Right lung (tissue), 5 donors: ENCODE data around the gene PRRC2A. TPM values are rescaled to one million over a fixed set of nuclear protein-coding genes. Genes with fewer than 3 reads are reported as not detected.

Experiments used
- DNase-seq, 2 donors: peaks; one replicate each; pipeline ENCODE4 v3.0.0-alpha.2; 2013
- polyA plus RNA-seq, 5 donors: library from polyadenylated mRNA; unstranded; fragments of 120-200 nt; gene quantifications; one replicate each; pipeline versions ENCODE4 v1.2.1 to v1.2.3, GENCODE V29; 2013; ENCODE audit warnings: inconsistent platforms in 1 of 5, low replicate concordance in 1 of 5; ENCODE audit not compliant: insufficient read length in 5 of 5, insufficient read depth in 1 of 5

Gene PRRC2A
- polyA plus RNA-seq, 5 donors = 128 to 193 (median 141) TPM

DNA sequence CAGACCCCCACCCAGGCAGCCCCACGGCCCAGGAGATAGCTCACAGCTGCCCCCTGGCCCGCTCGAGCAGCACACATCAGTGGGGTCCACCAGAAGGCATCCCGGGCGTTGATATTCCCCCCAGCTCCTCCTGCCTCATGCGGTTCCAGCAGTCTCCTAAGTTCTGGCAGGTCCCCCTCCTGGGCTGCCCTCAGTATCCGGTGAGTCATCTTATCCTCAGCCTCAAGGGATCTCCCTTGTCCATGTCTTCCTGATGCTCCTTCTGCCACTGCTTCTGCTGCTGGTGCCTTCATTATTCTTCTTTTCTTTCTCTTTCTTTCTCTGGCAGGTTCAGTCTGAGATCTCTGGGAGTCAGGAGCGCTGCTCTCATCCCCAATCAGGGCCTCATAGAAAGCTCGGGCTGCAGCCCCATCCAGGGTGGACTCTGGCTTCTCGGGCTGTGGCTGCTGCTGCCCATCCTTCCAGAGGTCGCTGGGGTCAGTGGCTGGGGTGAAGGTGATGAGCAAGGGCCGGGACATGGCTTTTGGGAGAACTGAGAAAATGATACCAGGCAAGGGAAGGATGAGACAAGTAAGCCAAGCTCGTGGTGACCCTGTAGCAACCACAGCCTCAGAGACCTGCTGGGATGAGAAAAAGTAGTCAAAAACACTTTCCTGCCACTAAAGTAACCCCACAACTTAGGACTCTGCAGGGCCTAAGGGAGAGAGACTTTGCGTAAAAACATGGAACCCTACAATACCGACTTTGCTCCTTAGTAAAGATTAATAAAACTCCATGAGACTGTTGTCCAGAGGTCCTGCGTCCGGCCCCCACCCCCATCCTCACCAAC lies 43.7 kb downstream of the PRRC2A start:
- no peak for DNase-seq

DNA sequence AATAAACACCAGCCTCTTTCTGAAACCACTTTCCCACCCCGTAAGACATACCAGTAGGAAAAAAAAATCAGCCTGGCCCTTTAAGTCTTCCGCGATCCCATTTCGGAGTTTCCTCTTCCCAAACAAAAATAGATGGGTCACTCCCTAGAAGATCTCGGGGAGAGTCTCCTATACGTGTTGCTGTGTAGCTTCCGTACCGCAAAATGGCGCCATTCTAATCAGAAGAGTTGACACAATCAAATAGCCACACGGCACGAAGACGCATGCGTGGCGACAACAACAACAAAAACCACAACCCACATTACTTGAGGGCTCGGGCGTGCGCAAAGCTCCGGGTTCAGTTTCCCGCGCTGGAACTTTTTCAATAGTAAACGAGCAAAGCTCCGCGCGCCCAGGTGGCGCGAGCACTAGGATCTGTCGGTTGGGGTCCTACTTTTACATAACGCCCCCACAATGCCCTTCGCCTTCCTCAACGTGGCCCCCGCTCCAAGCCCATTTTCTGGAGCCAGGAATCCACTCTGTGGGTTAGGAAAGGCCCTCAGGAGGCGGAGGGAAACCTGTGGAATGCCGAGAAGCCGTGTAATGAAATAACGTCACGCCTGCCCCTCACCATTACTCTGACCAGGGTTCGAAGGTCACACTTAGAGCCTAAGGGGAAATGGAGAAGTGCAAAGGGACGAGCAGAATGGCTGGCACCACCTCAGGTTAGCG lies 44.4 kb downstream of the PRRC2A start, which contains the start of gene GPANK1:
GPANK1 (minus strand) TSS at position 208 of the 711 bp plus-strand sequence. CDS start 519 bp downstream, outside the sequence.
- peak; percentile 93 to 95 for DNase-seq

- peak; percentile 97 for DNase-seq
Observed at GRCh38 chr6:31665501-31666336, 45.2 kb downstream of the PRRC2A start, which contains the start of gene CSNK2B. Gene CSNK2B (plus strand): TSS chr6:31666080. CDS start chr6:31666832, 752 bp downstream.

GRCh38 chr6:31666337-31666965 lies 45.9 kb downstream of the PRRC2A start:
- DNase-seq = no peak

- DNase-seq = no peak
Observed at GRCh38 chr6:31669676-31670075, 49.2 kb downstream of the PRRC2A start, which contains the start of gene LY6G5B. Gene LY6G5B (plus strand): TSS chr6:31669976. CDS start chr6:31670951, 975 bp downstream.

GRCh38 chr6:31676322-31676903 lies 55.9 kb downstream of the PRRC2A start:
- DNase-seq = no peak

GRCh38 chr6:31676904-31677303 lies 56.4 kb downstream of the PRRC2A start:
- no peak for DNase-seq

DNA sequence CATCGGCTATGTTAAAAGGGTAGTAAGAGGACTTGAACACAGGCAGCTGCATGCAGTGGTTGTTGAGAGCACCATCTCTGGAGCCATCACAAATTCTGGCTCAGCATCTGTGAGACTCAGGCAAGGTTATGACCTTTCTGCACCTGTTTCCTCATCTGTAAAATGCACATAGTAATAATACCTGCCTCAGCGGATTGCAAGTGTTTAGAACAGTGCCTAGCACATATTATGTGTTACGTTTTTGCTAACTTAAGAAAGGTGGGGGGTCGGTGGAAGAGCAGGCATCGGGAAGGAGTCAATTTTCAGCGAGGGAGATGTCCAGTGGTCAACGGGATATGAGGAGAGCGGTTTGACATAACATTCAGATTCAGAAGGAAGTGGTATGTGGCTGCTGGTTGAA lies 57.4 kb downstream of the PRRC2A start:
- DNase-seq = no peak

DNA sequence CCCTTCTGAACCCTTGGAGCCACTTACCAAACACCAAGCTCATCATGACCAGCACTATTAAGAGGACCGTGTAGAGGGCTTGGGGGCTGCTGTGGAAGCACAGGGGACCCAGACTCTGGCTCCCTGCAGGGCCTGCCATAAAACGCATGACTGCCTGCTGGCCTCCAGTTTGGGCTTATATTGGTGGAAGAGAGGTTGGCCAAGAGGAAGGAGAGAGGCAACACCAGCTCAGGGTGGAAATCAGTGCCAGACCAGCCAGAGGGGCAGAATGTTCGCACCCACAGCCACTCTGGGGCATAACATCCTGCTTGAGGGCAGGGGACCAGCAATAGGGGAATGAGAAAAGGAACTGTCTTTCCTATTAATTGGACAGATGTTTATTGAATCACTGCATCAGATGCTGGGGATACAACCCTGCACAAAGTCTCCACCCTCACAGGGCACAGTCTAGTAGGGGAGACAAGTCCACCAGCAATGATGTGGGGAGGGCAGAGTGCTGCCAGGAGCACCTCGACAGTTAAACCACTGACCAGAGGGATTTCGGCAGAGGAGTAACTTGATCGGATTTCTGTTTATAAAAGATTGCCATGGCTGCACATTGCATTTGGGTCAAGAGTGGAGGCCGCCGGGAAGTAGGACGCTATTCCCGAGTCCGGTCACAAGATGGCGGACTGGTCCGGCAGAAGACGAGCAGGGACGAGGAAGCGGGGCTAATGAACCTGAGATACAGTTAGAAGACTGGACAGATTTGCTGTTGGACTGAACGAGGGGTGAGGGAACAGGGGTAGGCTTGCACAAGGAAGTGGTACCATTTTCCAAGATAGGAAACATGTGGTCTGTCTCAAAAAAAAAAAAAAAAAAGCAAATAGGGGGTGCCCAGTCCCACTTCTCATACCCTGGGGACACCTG lies 60.0 kb downstream of the PRRC2A start, which contains the start of gene LY6G5C:
LY6G5C (minus strand) TSS at position 842 of the 909 bp plus-strand sequence; CDS start at position 148, 694 bp downstream.
- DNase-seq = peak; percentile 88 to 91

DNA sequence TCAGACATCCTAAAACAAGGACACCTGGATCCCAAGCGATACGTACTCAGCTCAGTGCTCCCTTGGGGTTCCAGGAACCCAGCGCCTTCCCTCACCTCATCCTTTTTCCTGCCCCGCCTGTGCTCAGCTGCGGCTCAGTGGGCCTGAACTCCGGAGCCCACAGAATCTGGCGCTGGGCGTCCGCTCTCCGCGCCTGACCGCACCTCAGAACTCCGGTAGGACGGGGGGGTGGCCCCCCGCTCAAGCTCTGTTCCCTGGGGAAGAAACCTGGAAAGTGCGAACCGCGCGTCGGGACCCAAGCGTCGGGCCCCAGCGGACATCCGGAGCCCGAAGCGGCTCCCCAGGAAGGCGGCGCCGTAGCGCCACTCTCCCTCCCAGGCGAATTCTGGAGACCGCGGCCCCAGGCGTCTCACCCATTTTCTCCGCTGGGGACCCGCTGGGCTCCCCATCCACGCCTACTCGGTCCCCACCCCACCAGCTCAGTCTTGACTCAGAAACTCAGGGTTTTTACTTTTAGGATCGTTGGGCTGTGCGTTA lies 60.7 kb downstream of the PRRC2A start:
- DNase-seq = peak in 1 of 2 donors; percentile 52

DNA sequence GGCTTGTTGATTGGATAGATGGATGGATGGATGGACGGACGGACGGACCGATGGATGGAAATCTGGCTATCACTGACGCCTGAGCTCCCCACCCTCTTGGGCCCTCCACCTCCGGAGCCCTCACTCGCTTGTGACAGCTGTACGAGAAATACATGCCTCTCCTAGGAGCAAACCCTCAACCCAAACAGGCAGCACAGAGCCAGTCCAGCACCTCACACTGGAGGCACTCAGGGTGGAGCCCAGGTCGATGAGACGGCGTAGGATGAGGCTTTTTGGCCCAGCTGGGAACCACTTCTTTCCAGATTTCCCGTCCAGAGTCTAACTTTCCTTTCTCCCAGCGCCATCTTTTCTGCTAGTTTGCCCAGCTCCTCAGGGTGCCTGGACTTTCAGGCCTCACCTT lies 63.1 kb downstream of the PRRC2A start:
- no peak for DNase-seq

DNA sequence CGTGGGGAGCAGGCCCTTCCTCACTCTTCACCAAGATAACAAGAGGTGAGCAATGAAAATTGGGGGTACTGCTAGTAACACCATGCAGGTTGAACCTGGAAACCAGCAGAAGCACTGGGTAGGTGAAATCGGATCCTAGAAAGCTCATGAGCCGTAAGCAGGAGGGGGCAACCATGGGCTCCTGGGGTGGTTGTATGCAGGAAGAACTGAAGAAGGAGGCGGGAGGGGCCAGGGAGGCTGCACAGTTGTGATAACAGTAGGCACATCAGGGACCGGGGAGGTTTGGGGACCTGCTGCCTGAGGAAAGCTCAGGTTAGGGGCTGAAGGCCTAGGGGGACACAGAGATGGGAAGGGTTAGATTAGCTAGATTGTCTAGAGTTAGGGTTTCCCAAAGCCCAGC lies 66.0 kb downstream of the PRRC2A start:
- no peak for DNase-seq

DNA sequence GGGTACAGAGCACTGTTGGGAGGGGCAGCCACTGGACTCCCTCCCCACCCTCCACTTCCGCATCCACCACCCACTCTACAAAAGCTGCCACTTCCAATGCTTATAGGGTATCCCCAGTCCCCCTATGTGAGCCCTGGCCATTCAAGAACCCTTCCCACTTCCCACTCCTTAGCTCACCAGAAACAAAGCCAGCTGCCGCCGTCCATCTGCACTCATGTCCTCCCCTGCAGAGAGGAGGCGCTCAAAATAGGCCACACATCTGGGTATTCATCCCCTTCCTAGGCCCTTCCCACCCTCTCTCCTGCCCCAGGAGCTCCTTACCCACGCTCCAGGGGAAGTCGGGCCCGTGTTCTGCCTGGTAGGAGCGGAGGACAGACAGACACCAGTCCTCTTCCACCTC lies 66.8 kb downstream of the PRRC2A start:
- DNase-seq = no peak

Other genes with a start within 250 kb of the PRRC2A start
- 10 to 100 TPM; 12.8 to 16.5 (median 15.5) TPM for gene MICA, start 217.1 kb upstream of the PRRC2A start, polyA plus RNA-seq
- gene MICB, start 122.6 kb upstream of the PRRC2A start, polyA plus RNA-seq = 1 to 10 TPM in 4 of 5 donors, under 1 TPM in 1; 0.75 to 3.3 (median 1.8) TPM
- under 1 TPM in 1 of 5 donors, not detected in 4; 0.16 TPM for gene MCCD1, start 91.8 kb upstream of the PRRC2A start, polyA plus RNA-seq
- gene DDX39B, start 78.7 kb upstream of the PRRC2A start, polyA plus RNA-seq = 100 to 1,000 TPM; 573 to 737 (median 621) TPM
- gene ATP6V1G2, start 74.1 kb upstream of the PRRC2A start, polyA plus RNA-seq = 1 to 10 TPM; 2.6 to 6.4 (median 4.1) TPM
- gene NFKBIL1, start 73.1 kb upstream of the PRRC2A start, polyA plus RNA-seq = 10 to 100 TPM; 16.7 to 26.2 (median 20.0) TPM
- gene LTA, start 48.4 kb upstream of the PRRC2A start, polyA plus RNA-seq = under 1 TPM; 0.16 to 0.52 (median 0.35) TPM
- gene TNF, start 45.1 kb upstream of the PRRC2A start, polyA plus RNA-seq = under 1 TPM in 4 of 5 donors, not detected in 1; 0.21 to 0.48 (median 0.23) TPM
- 1 to 10 TPM; 2.4 to 4.7 (median 2.5) TPM for gene LTB, start 38.3 kb upstream of the PRRC2A start, polyA plus RNA-seq
- gene LST1, start 34.4 kb upstream of the PRRC2A start, polyA plus RNA-seq = 1 to 10 TPM; 5.4 to 9.2 (median 6.6) TPM
- under 1 TPM in 4 of 5 donors, not detected in 1; 0.21 to 0.73 (median 0.39) TPM for gene NCR3, start 27.7 kb upstream of the PRRC2A start, polyA plus RNA-seq
- 10 to 100 TPM; 18.6 to 25.9 (median 21.7) TPM for gene AIF1, start 5.5 kb upstream of the PRRC2A start, polyA plus RNA-seq
- gene BAG6, start 31.9 kb downstream of the PRRC2A start, polyA plus RNA-seq = 100 to 1,000 TPM; 171 to 262 (median 214) TPM
- 10 to 100 TPM in 1 of 5 donors, 1 to 10 TPM in 4; 4.5 to 12.0 (median 6.3) TPM for gene APOM, start 35.2 kb downstream of the PRRC2A start, polyA plus RNA-seq
- 10 to 100 TPM; 15.3 to 19.6 (median 16.6) TPM for gene C6orf47, start 40.1 kb downstream of the PRRC2A start, polyA plus RNA-seq
- gene GPANK1, start 44.3 kb downstream of the PRRC2A start, polyA plus RNA-seq = 10 to 100 TPM; 17.9 to 23.6 (median 21.5) TPM
- 100 to 1,000 TPM; 172 to 193 (median 189) TPM for gene CSNK2B, start 45.4 kb downstream of the PRRC2A start, polyA plus RNA-seq
- gene LY6G5B, start 49.3 kb downstream of the PRRC2A start, polyA plus RNA-seq = 10 to 100 TPM; 24.1 to 40.6 (median 31.2) TPM
- gene LY6G5C, start 60.4 kb downstream of the PRRC2A start, polyA plus RNA-seq = 1 to 10 TPM; 2.7 to 5.0 (median 4.4) TPM
- 10 to 100 TPM; 48.7 to 64.2 (median 59.9) TPM for gene ABHD16A, start 82.6 kb downstream of the PRRC2A start, polyA plus RNA-seq
- gene LY6G6F, start 86.2 kb downstream of the PRRC2A start, polyA plus RNA-seq = 1 to 10 TPM in 3 of 5 donors, under 1 TPM in 1, not detected in 1; 0.88 to 1.5 (median 1.2) TPM
- under 1 TPM in 3 of 5 donors, not detected in 2; 0.48 to 0.88 (median 0.80) TPM for gene LY6G6D, start 94.6 kb downstream of the PRRC2A start, polyA plus RNA-seq
- under 1 TPM; 0.39 to 0.93 (median 0.65) TPM for gene LY6G6C, start 101.0 kb downstream of the PRRC2A start, polyA plus RNA-seq
- gene MPIG6B, start 102.7 kb downstream of the PRRC2A start, polyA plus RNA-seq = 1 to 10 TPM; 2.4 to 3.8 (median 3.0) TPM
- 100 to 1,000 TPM; 137 to 213 (median 159) TPM for gene DDAH2, start 108.6 kb downstream of the PRRC2A start, polyA plus RNA-seq
- 100 to 1,000 TPM; 265 to 287 (median 272) TPM for gene CLIC1, start 115.8 kb downstream of the PRRC2A start, polyA plus RNA-seq
- gene MSH5, start 119.3 kb downstream of the PRRC2A start, polyA plus RNA-seq = 10 to 100 TPM; 27.3 to 45.6 (median 29.6) TPM
- 10 to 100 TPM in 1 of 5 donors, 1 to 10 TPM in 4; 6.6 to 12.2 (median 8.2) TPM for gene SAPCD1, start 141.9 kb downstream of the PRRC2A start, polyA plus RNA-seq
- 1 to 10 TPM; 1.6 to 3.7 (median 2.0) TPM for gene VWA7, start 156.6 kb downstream of the PRRC2A start, polyA plus RNA-seq
- gene VARS1, start 175.0 kb downstream of the PRRC2A start, polyA plus RNA-seq = 10 to 100 TPM; 32.5 to 52.1 (median 38.9) TPM
- gene LSM2, start 186.3 kb downstream of the PRRC2A start, polyA plus RNA-seq = 10 to 100 TPM; 78.9 to 89.9 (median 81.8) TPM
- 1 to 10 TPM; 2.9 to 4.6 (median 3.5) TPM for gene HSPA1L, start 194.6 kb downstream of the PRRC2A start, polyA plus RNA-seq
- 100 to 1,000 TPM in 2 of 5 donors, 10 to 100 TPM in 3; 56.8 to 137 (median 68.3) TPM for gene HSPA1A, start 194.8 kb downstream of the PRRC2A start, polyA plus RNA-seq
- 100 to 1,000 TPM in 2 of 5 donors, 10 to 100 TPM in 3; 63.8 to 137 (median 79.9) TPM for gene HSPA1B, start 207.0 kb downstream of the PRRC2A start, polyA plus RNA-seq
- gene NEU1, start 242.1 kb downstream of the PRRC2A start, polyA plus RNA-seq = 10 to 100 TPM; 22.3 to 31.1 (median 29.1) TPM